ENCODE data around the gene VCP. TPM values are rescaled to one million over a fixed set of nuclear protein-coding genes. Genes with fewer than 3 reads are reported as not detected.
A peak's percentile ranks its signal among the peaks of the same experiment; 100 is the strongest.

Gene VCP
- polyA plus RNA-seq: 200 TPM

DNA sequence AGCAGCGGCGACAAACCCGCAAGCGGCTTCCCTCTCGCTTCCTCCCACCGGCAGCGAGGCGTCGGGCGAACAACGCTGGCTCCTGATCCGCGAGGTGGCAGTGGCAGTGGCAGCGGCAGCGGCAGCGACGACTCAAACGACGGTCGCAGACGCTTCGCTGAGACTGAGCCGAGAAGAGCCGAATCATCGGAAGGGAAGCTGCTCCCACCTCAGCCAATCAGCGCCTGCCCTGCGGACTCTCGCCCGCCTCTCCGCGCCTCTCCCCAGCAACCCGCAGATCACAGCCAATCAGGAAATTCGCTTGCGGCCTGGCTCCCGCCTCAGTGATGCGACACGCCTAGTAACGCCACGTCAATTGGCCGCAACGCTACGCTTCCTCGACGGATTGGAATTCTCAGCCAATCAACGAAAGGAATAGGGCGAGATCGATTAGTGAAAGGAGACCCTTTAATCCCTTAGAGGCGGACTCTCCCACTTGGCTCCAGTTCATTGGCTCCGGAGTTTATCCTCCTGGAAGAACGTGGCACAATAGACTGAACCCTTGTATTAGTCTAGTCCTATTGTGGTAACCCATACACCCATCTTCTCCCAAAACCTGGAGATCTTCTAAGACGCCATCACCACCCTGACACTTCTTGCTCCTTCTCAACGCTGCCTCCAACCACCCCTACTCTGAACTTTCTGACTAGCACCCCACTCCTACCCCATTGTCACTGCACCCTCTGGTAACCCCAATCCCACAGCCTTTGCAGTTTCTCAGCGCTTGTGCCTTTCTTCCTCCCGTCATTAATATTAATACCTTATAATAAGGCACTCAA lies at the start of gene VCP:
Gene VCP (minus strand): TSS at position 165 of the 818 bp plus-strand sequence. CDS start 272 bp downstream, outside the sequence.
- no peaks in the 10 kb centered on the region for H3K27me3 Mint-ChIP-seq
- H3K4me1 Mint-ChIP-seq: peaks cover 34 to 37% (median 37%) of the 10 kb centered on the region in 3 donors
- H3K36me3 Mint-ChIP-seq: peaks cover 17% of the 10 kb centered on the region
- no peaks in the 10 kb centered on the region for H3K9me3 Mint-ChIP-seq
- H3K4me3 Mint-ChIP-seq: peak within 1 kb of the TSS; percentile 89 to 97 (median 92)
- peak within 1 kb of the TSS; percentile 88 to 97 (median 88) for H3K27ac Mint-ChIP-seq

DNA sequence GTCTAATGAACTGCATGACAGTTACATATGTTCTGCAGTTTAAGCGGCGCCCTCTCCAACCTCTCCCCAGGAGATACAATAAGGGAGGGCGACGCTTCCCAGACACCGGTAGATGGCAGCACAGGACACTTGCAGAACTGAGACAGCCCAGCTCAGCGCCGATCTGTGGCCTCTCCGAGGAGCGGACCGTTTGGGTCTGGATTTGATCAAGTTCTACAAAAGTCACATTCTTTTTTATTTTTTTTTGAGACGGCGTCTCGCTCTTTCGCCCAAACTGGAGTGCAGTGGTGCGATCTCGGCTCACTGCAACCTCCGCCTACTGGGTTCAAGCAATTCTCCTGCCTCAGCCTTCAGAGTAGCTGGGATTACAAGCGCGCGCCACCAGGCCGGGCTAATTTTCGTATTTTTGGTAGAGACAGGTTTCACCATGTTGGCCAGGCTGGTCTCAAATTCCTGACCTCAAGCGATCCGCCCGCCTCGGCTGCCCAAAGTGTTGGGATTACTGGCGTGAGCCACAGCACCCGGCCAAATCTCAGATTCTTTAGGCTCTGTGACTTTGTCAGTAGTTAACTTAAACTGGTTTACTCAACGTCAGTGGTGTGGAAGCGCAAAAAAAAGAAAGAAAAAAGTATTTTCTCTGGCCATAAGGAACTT lies 44.6 kb upstream of the VCP start:
- Mint-ChIP-seq H3K27me3 (no peaks in the 10 kb centered on the region), H3K4me3 (peak overlapping the region; percentile 94 to 99 (median 98)), H3K36me3 (no peaks in the 10 kb centered on the region), H3K4me1 (peaks cover 26 to 34% (median 29%) of the 10 kb centered on the region in 3 donors), H3K27ac (peak overlapping the region; percentile 95 to 97 (median 97)), H3K9me3 (no peaks in the 10 kb centered on the region)

DNA sequence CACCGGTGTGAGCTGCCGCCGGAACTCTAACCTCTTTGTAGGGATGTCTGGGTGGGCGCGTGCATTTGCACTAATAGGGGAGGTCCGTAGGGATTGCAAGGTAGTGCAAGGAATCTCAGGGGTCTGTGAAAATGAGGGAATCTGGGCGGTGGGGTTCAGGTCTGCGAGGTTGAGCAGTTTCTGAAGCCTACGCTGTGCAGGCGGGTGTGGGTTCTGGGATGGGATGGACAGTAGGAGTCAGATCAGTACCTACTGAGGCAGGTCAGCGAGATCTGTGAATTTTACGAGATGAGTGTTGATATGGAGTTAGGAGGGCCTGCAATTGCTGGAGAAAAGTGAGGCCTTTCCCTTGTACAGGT lies 44.1 kb upstream of the VCP start:
- H3K27me3 Mint-ChIP-seq: no peaks in the 10 kb centered on the region
- H3K9me3 Mint-ChIP-seq: no peaks in the 10 kb centered on the region
- no peaks in the 10 kb centered on the region for H3K36me3 Mint-ChIP-seq
- H3K4me3 Mint-ChIP-seq: peak overlapping the region; percentile 94 to 99 (median 98)
- H3K27ac Mint-ChIP-seq: peak overlapping the region; percentile 95 to 97 (median 97)
- peaks cover 31 to 39% (median 34%) of the 10 kb centered on the region in 3 donors for H3K4me1 Mint-ChIP-seq

DNA sequence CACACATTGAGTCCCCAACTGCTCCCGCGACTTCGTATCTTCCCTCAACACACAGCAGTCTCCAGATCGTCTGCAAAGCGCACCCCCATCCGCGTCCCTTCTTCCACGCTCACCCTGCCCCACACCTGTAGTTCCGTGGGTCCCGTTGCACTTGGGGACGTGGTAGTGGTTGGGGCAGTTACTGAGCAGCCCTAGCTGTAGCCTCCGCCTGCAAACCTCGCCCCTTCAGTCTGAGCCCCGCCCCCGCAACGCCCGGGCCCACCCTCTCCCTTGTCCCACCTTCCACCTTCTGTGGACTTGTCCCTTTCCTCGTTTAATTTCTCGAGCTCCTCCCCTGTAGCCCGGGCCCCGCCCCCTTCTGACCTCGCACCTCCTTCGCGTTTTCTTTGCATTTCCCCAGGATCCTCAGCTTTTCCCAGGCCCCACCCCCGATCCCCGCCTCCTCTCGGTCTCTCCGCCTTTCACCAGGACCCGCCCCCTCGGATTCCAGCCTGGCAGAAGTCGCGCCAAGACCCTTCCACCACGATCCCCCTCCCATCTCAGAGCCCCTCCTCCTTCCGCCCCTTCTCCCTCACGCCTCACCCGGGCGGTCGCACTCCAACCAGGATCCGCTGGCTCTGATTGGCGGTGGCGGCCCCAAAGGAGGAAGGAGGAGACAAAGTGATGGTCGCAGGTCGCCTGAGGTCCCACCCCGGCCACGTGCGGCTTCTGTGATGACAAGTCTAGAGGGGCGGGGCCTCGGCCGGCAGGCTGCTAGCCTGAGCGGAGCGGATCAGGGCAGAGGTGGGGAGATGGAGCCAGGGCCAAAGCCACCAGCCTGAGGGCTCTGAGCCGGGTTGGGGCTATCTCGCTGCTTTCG lies 43.5 kb upstream of the VCP start, which contains the start of gene ATOSB:
Gene ATOSB (minus strand): TSS at position 183 of the 859 bp plus-strand sequence. CDS start 7,588 bp downstream, outside the sequence.
- peak within 1 kb of the TSS; percentile 95 to 97 (median 97) for H3K27ac Mint-ChIP-seq
- no peaks in the 10 kb centered on the region for H3K9me3 Mint-ChIP-seq
- peak within 1 kb of the TSS; percentile 94 to 99 (median 98) for H3K4me3 Mint-ChIP-seq
- H3K4me1 Mint-ChIP-seq: peaks cover 33 to 44% (median 37%) of the 10 kb centered on the region in 3 donors
- H3K36me3 Mint-ChIP-seq: no peaks in the 10 kb centered on the region
- H3K27me3 Mint-ChIP-seq: no peaks in the 10 kb centered on the region

GRCh38 chr9:35114840-35115628 lies 42.6 kb upstream of the VCP start:
- H3K4me3 Mint-ChIP-seq: peak overlapping the region; percentile 94 to 99 (median 98)
- H3K36me3 Mint-ChIP-seq: no peaks in the 10 kb centered on the region
- H3K4me1 Mint-ChIP-seq: peaks cover 36 to 47% (median 39%) of the 10 kb centered on the region in 3 donors
- no peaks in the 10 kb centered on the region for H3K27me3 Mint-ChIP-seq
- no peaks in the 10 kb centered on the region for H3K9me3 Mint-ChIP-seq
- peak overlapping the region; percentile 43 to 95 (median 78) for H3K27ac Mint-ChIP-seq

GRCh38 chr9:35114113-35114839 lies 41.9 kb upstream of the VCP start:
- Mint-ChIP-seq H3K9me3 (no peaks in the 10 kb centered on the region), H3K27ac (peak overlapping the region; percentile 32 to 95 (median 46)), H3K4me3 (peak overlapping the region; percentile 94 to 99 (median 98)), H3K27me3 (no peaks in the 10 kb centered on the region), H3K36me3 (no peaks in the 10 kb centered on the region), H3K4me1 (peaks cover 36 to 47% (median 39%) of the 10 kb centered on the region in 3 donors)

- H3K36me3 Mint-ChIP-seq: no peaks in the 10 kb centered on the region
Measured at GRCh38 chr9:35112257-35113020, 40.0 kb upstream of the VCP start.

DNA sequence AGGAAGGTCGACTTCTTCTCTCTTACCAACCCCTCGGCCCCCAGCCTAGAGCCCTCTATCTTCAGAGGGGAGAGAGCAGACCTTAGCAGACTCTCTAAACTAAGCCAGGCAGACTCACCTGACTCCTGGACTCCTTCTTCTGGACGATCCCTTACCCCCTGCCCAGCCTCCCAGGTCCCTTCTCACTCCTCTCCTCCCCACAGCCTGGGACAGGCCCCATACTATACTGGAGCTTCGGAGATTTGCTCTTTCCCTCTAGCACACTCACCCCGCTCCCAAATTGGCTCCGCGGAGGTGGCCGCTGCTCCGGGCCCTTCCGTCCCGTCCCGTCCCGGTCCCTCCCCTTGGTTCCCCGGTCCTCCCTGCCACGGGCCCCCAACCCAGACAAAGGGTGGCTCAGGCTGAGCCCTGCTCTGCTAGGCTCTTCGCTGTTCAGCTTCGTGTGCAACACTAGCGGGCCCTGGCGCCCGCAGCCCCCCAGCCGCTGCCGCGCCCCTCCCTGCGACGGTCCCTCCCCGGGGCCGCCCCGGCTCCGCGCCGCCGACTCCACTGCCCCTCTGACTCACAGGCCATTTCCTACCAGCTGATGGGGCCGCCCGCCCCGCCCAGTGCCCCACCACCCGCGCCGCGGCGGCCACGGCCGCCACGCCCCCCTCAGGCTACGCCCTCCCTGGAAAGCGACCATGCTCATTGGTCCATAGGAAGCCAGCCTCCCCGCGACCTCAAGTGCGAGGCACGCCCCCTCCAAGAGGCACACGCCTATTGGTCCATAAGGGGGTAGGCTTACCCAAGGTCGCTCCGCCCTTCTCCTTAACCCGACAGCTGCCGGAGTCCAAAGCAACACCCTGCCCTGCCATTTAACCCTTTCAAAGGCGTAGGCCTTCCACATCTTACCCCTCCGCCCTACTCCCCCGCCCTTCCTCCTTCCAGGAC lies 38.8 kb upstream of the VCP start:
- Mint-ChIP-seq H3K4me3 (peak overlapping the region; percentile 74 to 94 (median 80)), H3K9me3 (no peaks in the 10 kb centered on the region), H3K27ac (peak overlapping the region; percentile 54 to 81 (median 57)), H3K4me1 (peaks cover 30 to 37% (median 35%) of the 10 kb centered on the region in 3 donors), H3K36me3 (no peaks in the 10 kb centered on the region), H3K27me3 (no peaks in the 10 kb centered on the region)

More at GRCh38 chr9:35112257-35113020, 40.0 kb upstream of the VCP start:
- H3K27me3 Mint-ChIP-seq: no peaks in the 10 kb centered on the region
- peaks cover 36 to 47% (median 41%) of the 10 kb centered on the region in 3 donors for H3K4me1 Mint-ChIP-seq
- H3K9me3 Mint-ChIP-seq: no peaks in the 10 kb centered on the region
- H3K27ac Mint-ChIP-seq: peak overlapping the region; percentile 54 to 91 (median 59)
- peak overlapping the region in 2 of 4 donors; percentile 68 to 74 for H3K4me3 Mint-ChIP-seq

DNA sequence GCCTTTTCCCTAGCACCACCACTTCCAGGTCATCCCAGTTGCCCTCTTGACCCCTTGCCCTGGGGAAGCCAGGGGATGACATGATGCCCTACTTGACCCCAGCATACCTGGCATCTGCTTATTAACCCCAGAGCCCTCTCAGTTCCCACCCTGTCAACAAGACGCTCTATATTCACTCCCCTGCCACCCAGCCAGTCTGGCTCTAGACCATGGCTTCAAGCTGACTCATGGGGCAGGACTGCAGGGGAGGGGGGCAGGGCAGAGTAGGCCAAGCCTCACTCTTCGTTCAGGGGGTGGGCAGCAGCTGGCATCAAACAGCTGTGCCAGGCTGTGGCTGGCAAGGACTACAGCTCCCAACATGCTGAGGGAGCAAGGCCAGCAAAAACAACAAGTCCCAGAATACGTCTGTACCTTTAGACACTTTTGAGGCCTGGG lies 37.9 kb upstream of the VCP start:
- Mint-ChIP-seq H3K27me3 (no peaks in the 10 kb centered on the region), H3K4me3 (peak overlapping the region in 3 of 4 donors; percentile 74 to 94 (median 82)), H3K27ac (peak overlapping the region in 2 of 3 donors; percentile 54 to 57), H3K36me3 (no peaks in the 10 kb centered on the region), H3K4me1 (peaks cover 28 to 33% (median 30%) of the 10 kb centered on the region in 3 donors), H3K9me3 (no peaks in the 10 kb centered on the region)

- no peaks in the 10 kb centered on the region for H3K9me3 Mint-ChIP-seq
- peak overlapping the region in 2 of 3 donors; percentile 43 to 80 for H3K27ac Mint-ChIP-seq
- H3K36me3 Mint-ChIP-seq: no peaks in the 10 kb centered on the region
- H3K4me3 Mint-ChIP-seq: peak overlapping the region in 1 of 4 donors; percentile 74
- H3K27me3 Mint-ChIP-seq: no peaks in the 10 kb centered on the region
- peaks cover 18 to 22% (median 20%) of the 10 kb centered on the region in 3 donors for H3K4me1 Mint-ChIP-seq
Measured at GRCh38 chr9:35108946-35109575, 36.6 kb upstream of the VCP start.

DNA sequence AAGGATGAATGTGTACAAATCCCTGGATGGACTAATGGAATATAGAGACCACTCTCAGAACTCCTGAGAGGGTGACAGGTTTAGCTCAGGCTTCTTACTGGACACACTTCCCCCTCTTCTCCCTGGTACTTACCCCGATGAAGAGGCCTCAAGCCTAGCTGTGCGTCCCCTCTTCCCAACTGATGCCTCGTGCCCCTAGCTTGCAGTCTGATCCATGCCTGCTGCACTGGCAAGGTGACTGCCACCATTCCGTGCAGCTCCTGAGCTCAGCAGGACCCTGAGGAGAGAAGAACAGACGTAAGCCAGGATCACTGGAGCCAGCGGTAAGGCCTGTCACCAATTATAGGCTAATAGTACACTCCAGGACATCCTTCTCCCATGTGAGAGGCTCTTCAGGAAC lies 36.0 kb upstream of the VCP start:
- peaks cover 13 to 19% (median 17%) of the 10 kb centered on the region in 3 donors for H3K4me1 Mint-ChIP-seq
- H3K27me3 Mint-ChIP-seq: no peaks in the 10 kb centered on the region
- peak overlapping the region in 1 of 4 donors; percentile 74 for H3K4me3 Mint-ChIP-seq
- H3K36me3 Mint-ChIP-seq: no peaks in the 10 kb centered on the region
- no peaks in the 10 kb centered on the region for H3K9me3 Mint-ChIP-seq
- H3K27ac Mint-ChIP-seq: peak overlapping the region in 2 of 3 donors; percentile 12 to 80

Measured in IgD-negative memory B cell (primary cell).